ENCODE measurements around the gene RAD51B.
"Not testable (repeated sequence)": the region's sequence is repeated elsewhere in the genome, so short reads cannot be mapped to it uniquely, and the experiment has no call there.

RAD51B gene

GRCh38 chr14:68051146-68051545 is 231.6 kb downstream of the RAD51B start:
- no peak for FAIRE-seq
- no peak for DNase-seq (ENCODE audit: insufficient read length, low spot score)

- DNase-seq (ENCODE audit: insufficient read length, low spot score), result no peak
- peak; percentile 95 for FAIRE-seq
Measured at GRCh38 chr14:68060198-68060597, 240.6 kb downstream of the RAD51B start.

- FAIRE-seq (no peak), DNase-seq (ENCODE audit: insufficient read length, low spot score) (no peak)
Measured at GRCh38 chr14:68062651-68063050, 243.1 kb downstream of the RAD51B start.

GRCh38 chr14:68065322-68065721 is 245.7 kb downstream of the RAD51B start:
- FAIRE-seq (peak; percentile 97), DNase-seq (ENCODE audit: insufficient read length, low spot score) (no peak)

- no peak for DNase-seq (ENCODE audit: insufficient read length, low spot score)
- no peak for FAIRE-seq
Measured at GRCh38 chr14:68074765-68075381, 255.3 kb downstream of the RAD51B start.

- DNase-seq (ENCODE audit: insufficient read length, low spot score), result no peak
- peak; percentile 97 for FAIRE-seq
Measured at GRCh38 chr14:68075382-68076029, 255.9 kb downstream of the RAD51B start.

- no peak for DNase-seq (ENCODE audit: insufficient read length, low spot score)
- no peak for FAIRE-seq
Measured at GRCh38 chr14:68076451-68076850, 256.9 kb downstream of the RAD51B start.

GRCh38 chr14:68079941-68080697 is 260.5 kb downstream of the RAD51B start:
- DNase-seq (ENCODE audit: insufficient read length, low spot score) (no peak), FAIRE-seq (peak; percentile 97)

- DNase-seq (ENCODE audit: insufficient read length, low spot score) (no peak), FAIRE-seq (no peak)
Measured at GRCh38 chr14:68081489-68081888, 261.9 kb downstream of the RAD51B start.

- FAIRE-seq (peak; percentile 63), DNase-seq (ENCODE audit: insufficient read length, low spot score) (no peak)
Measured at GRCh38 chr14:68082698-68083291, 263.2 kb downstream of the RAD51B start.

GRCh38 chr14:68084256-68084655 is 264.7 kb downstream of the RAD51B start:
- DNase-seq (ENCODE audit: insufficient read length, low spot score) (peak; percentile 60), FAIRE-seq (peak; percentile 99)

- no peak for FAIRE-seq
Measured at GRCh38 chr14:68085742-68086141, 266.2 kb downstream of the RAD51B start.

GRCh38 chr14:68088451-68088854 is 268.9 kb downstream of the RAD51B start:
- FAIRE-seq (no peak), DNase-seq (ENCODE audit: insufficient read length, low spot score) (no peak)

More at GRCh38 chr14:68085742-68086141, 266.2 kb downstream of the RAD51B start:
- DNase-seq (ENCODE audit: insufficient read length, low spot score), result no peak

GRCh38 chr14:68089146-68089731 is 269.7 kb downstream of the RAD51B start:
- FAIRE-seq, result peak; percentile 90
- peak; percentile 67 for DNase-seq (ENCODE audit: insufficient read length, low spot score)

GRCh38 chr14:68094158-68094557 is 274.6 kb downstream of the RAD51B start:
- DNase-seq (ENCODE audit: insufficient read length, low spot score), result no peak
- peak; percentile 98 for FAIRE-seq

GRCh38 chr14:68094752-68095151 is 275.2 kb downstream of the RAD51B start:
- FAIRE-seq, result peak; percentile 80
- DNase-seq (ENCODE audit: insufficient read length, low spot score), result no peak

- FAIRE-seq (peak; percentile 96), DNase-seq (ENCODE audit: insufficient read length, low spot score) (no peak)
Measured at GRCh38 chr14:68097727-68098126, 278.1 kb downstream of the RAD51B start.

GRCh38 chr14:68098834-68099233 is 279.3 kb downstream of the RAD51B start:
- FAIRE-seq, result peak; percentile 76
- DNase-seq (ENCODE audit: insufficient read length, low spot score), result no peak

GRCh38 chr14:68099495-68100045 is 280.0 kb downstream of the RAD51B start:
- no peak for DNase-seq (ENCODE audit: insufficient read length, low spot score)
- FAIRE-seq, result peak; percentile 64

GRCh38 chr14:68101715-68102301 is 282.2 kb downstream of the RAD51B start:
- peak; percentile 75 for FAIRE-seq
- DNase-seq (ENCODE audit: insufficient read length, low spot score), result not testable (repeated sequence)

All from HTR-8/SVneo (cell line).